ENCODE data around the gene ANKRD55. TPM values are rescaled to one million over a fixed set of nuclear protein-coding genes. Genes with fewer than 3 reads are reported as not detected.
"Not testable (repeated sequence)": the region's sequence is repeated elsewhere in the genome, so short reads cannot be mapped to it uniquely, and the experiment has no call there.

The ANKRD55 gene
- total and polyA plus RNA-seq, 8 donors: 0.06 TPM; not detected in 7

DNA sequence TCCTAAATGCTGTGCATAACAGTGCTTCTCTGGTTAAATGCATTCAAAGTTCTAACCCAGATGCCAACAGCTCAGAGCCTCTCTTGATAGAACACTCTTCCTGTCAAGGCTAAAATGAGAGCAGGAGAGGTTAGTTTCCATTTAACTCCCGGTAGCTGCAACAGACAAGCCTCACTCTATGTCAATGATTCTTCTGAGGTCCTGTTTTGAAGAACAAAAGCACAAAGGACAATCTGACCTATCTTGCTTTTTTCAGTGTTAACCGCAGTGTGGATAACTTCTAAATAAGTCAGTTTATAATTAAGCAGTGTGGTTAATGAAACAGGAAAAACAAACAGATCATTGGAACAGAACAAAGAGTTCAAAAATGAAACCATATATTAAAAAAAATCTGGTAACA lies 80.7 kb downstream of the ANKRD55 start:
- FAIRE-seq (no peak), ATAC-seq (no peak), DNase-seq (no peak)
- WGBS, 2 donors: 7 to 8% methylated on average over 2 of the region's 2 CpGs
- Histone ChIP-seq H3K27ac (peak overlapping the region in 1 of 4 donors; percentile 4), H3K27me3 (no peaks in the 10 kb centered on the region), H3K36me3 (no peaks in the 10 kb centered on the region), H3K4me3 (no peak overlapping the region), H3K9me3 (no peaks in the 10 kb centered on the region), H3K4me1 (peaks cover 4 to 37% (median 27%) of the 10 kb centered on the region in 3 donors)
- intact Hi-C loops (cut with DNase I): no loop called here
- no peak for TF ChIP-seq CTCF (IDR thresholded peaks at IDR 0.05)

- H3K36me3 ChIP-seq; DNase-seq; FAIRE-seq; intact Hi-C loops (cut with DNase I); H3K9me3 ChIP-seq; H3K27ac ChIP-seq; ATAC-seq; H3K4me3 ChIP-seq; H3K27me3 ChIP-seq: not testable (repeated sequence)
- 95 to 99% methylated on average over 9 of the region's 9 CpGs for WGBS, 2 donors
- peaks cover 4 to 41% (median 27%) of the 10 kb centered on the region in 3 donors for H3K4me1 ChIP-seq
Measured at GRCh38 chr5:56150756-56151155, 82.4 kb downstream of the ANKRD55 start.

DNA sequence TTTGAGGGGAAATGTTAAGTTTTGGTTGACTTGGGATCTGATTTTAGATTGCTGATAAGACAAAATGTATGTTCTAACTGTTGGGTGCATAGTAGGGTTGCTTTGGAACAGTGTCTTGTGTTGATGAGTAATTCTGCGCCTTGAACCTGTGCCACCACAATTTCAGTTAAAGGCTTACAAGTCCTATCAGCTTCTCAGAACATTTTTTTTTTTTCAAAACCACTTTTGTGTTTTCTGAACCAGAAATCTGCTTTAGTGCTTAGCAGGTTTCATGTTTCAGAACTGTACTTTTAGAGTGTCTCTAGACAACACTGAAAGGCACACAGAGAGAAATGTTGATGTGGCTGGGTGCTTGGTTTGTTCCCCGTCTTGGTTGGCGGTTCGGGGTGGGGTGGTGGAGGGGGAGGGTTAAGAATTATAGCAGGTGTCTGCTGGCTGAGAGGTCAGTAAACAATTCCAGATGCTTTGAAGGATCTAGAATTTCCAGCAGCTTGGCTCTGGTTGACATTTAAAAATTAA lies 84.6 kb downstream of the ANKRD55 start:
- intact Hi-C loops (cut with DNase I): no loop called here
- Histone ChIP-seq H3K27me3 (no peaks in the 10 kb centered on the region), H3K27ac (peak overlapping the region in 3 of 4 donors; percentile 28 to 78 (median 77)), H3K4me3 (no peak overlapping the region), H3K4me1 (peaks cover 4 to 38% (median 22%) of the 10 kb centered on the region in 3 donors), H3K9me3 (no peaks in the 10 kb centered on the region), H3K36me3 (no peaks in the 10 kb centered on the region)
- 30 to 45% methylated on average over 4 of the region's 4 CpGs for WGBS, 2 donors
- no peak for TF ChIP-seq CTCF (IDR thresholded peaks at IDR 0.05)
- ATAC-seq: peak; percentile 86 to 95 (median 92)
- peak in 5 of 6 donors; percentile 20 to 71 (median 64) for DNase-seq
- FAIRE-seq: no peak

DNA sequence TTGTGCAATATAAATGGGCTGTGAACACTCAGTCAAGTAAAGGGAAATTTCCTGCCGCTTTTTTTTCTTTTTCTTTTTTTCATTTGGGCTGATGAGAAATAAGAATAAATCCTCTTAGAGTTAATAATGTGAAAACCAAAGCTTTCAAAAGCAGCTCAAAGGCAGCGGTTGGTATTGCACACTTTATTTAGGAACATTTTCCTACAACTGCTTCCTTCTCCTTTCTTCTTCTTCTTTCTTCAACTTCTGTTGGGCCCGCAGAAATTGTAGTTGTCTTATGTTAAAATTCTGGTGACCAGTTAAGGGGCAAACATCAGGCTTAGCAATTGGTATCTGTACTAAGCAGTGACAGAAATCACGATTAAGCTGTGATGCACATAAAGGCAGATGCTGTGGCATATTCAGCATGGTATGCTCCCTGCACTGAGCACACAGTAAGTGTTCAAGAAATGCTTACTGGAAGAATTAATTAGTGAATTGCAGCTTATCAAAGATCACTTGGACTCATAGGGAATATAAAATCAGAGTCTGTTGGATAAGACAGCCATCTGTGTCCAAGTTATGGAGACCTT lies 85.4 kb downstream of the ANKRD55 start:
- peaks cover 10 to 46% (median 22%) of the 10 kb centered on the region in 3 donors for H3K4me1 ChIP-seq
- peak overlapping the region in 2 of 4 donors; percentile 77 to 78 for H3K27ac ChIP-seq
- WGBS, 2 donors: 83 to 87% methylated on average over 4 of the region's 4 CpGs
- ATAC-seq: peak in 2 of 4 donors; percentile 3 to 10
- H3K4me3 ChIP-seq: no peak overlapping the region
- FAIRE-seq: no peak
- DNase-seq: no peak
- no peak for TF ChIP-seq CTCF (IDR thresholded peaks at IDR 0.05)
- H3K27me3 ChIP-seq: no peaks in the 10 kb centered on the region
- no peaks in the 10 kb centered on the region for H3K36me3 ChIP-seq
- no peaks in the 10 kb centered on the region for H3K9me3 ChIP-seq
- intact Hi-C loops (cut with DNase I): no loop called here

DNA sequence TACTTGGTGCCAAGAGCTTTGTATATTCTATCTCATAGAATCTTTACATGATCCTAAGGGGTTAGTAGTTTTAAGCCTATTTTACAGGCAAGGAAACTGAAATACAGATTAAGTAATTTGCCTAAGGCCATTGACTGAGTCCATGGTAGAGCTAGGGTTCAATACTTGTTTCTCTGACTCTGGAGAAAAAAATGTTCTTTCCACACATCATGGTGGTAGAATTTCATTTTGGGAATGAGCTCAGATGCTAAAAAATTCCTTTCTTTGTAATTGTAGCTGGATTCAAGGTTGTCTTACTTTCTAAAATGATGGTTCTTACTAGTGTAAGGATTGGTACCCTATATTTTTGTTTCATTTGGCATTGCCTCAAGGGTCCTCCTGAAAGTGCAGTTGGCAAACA lies 86.0 kb downstream of the ANKRD55 start:
- H3K36me3 ChIP-seq: no peaks in the 10 kb centered on the region
- no peak for TF ChIP-seq CTCF (IDR thresholded peaks at IDR 0.05)
- no peaks in the 10 kb centered on the region for H3K27me3 ChIP-seq
- H3K9me3 ChIP-seq: no peaks in the 10 kb centered on the region
- intact Hi-C loops (cut with DNase I): no loop called here
- no peak for FAIRE-seq
- ATAC-seq: no peak
- peak overlapping the region in 1 of 4 donors; percentile 77 for H3K27ac ChIP-seq
- no peak overlapping the region for H3K4me3 ChIP-seq
- no peak for DNase-seq
- peaks cover 17 to 47% (median 22%) of the 10 kb centered on the region in 3 donors for H3K4me1 ChIP-seq
